NCI-H2107 treated with DMSO at 0.1 percent for 48 hours (cell line): Measurements from ENCODE around the gene IGFBPL1.

Experiments
- DNase-seq: peaks from one replicate; lab custom pipeline; 2025; ENCODE audit not compliant: unreplicated experiment; lab: John Stamatoyannopoulos, UW

IGFBPL1 gene

DNA sequence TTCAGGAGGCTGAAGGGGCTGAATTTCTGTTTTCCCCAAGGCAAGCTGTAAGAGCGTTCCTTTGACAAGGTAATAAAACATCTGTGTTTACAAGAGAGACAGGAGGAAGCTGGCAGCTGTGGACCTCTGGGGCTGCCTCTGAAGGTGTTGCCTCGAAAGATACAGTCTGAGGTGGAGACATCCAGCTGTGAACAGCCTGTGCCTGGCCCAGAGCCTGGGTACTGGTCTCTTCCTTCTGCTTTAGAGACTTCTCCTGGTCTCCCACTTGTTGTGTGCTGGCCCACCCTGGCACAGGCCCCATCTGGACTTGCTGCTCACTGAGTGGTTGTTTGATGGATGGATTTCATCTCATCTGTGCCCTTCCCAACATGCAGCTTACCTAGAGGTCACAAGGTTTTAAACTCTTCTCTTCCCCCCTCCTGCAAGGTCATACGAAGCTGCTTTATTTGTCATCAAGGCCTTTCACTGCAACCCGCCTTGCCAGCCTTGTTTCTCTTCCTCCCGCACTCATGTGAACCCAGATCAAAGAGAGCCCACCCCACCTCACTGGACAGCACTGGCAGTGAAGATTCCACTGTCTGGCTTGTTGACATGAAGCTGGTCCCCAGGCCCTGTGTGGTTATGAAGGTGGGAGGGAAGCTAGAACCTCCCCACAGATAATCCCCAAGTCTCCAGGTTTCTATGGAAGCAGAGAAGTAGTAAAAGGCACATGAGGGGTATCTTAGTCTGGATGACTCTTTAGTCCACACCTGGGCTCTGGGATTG lies 66.7 kb downstream of the IGFBPL1 start:
- DNase-seq: no peak

DNA sequence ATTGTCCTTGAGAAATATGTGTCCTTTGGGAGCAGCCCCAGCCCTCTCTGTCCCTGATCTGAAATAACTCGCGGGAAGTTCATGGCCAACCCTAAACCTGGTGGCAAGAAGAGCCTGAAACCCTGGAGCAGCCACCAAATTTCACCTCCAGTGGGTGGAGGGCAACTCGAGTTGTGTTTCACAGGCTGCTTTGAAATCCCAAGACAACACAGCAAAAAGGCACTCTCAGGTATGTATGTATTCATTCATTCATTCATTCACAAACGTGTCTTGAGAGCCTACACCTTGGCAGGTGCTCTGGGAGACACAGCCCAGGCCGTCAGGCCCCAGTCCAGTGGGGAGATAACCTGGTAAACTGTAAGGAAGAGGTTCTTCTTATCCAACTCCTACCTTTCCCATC lies 67.4 kb downstream of the IGFBPL1 start:
- no peak for DNase-seq
